Measurements from ENCODE around the gene MUL1. TPM values are rescaled to one million over a fixed set of nuclear protein-coding genes. Genes with fewer than 3 reads are reported as not detected.

Gene MUL1
- total RNA-seq, 1 experiment from 2014 or later = 24.7 TPM

Other genes with a start within 250 kb of the MUL1 start
- not detected for gene VWA5B1, start 217.3 kb downstream of the MUL1 start, total RNA-seq (2021; ENCODE audit: unreplicated experiment)
- gene CAMK2N1, start 21.9 kb downstream of the MUL1 start, total RNA-seq (2021; ENCODE audit: unreplicated experiment) = 20.5 TPM
- gene FAM43B, start 44.4 kb upstream of the MUL1 start, total RNA-seq (2021; ENCODE audit: unreplicated experiment) = not detected
- 28.6 TPM for gene CDA, start 80.9 kb upstream of the MUL1 start, total RNA-seq (2021; ENCODE audit: unreplicated experiment)
- 29.4 TPM for gene PINK1, start 125.3 kb upstream of the MUL1 start, total RNA-seq (2021; ENCODE audit: unreplicated experiment)
- 387 TPM for gene DDOST, start 153.2 kb upstream of the MUL1 start, total RNA-seq (2021; ENCODE audit: unreplicated experiment)
- 2.4 TPM for gene KIF17, start 209.9 kb upstream of the MUL1 start, total RNA-seq (2021; ENCODE audit: unreplicated experiment)
- gene SH2D5, start 224.6 kb upstream of the MUL1 start, total RNA-seq (2021; ENCODE audit: unreplicated experiment) = 10.4 TPM